Keratinocyte (primary cell): ENCODE measurements around the gene LPCAT2. TPM values are rescaled to one million over a fixed set of nuclear protein-coding genes. Genes with fewer than 3 reads are reported as not detected.

ENCODE experiments used
- DNase-seq: peaks from one replicate; pipeline ENCODE4 v3.0.0-alpha.2; 2011; ENCODE audit warnings: low read depth, missing footprints, low spot score
- FAIRE-seq: peaks from 2 replicates; lab custom pipeline; 2011; peaks lifted over from hg19 to GRCh38; lab: Jason Lieb, UNC
- H2AFZ ChIP-seq: 2 replicates; pipeline ENCODE4 v1.6.0; 2012; ENCODE audit warnings: low read length, control low read depth, inconsistent platforms; ENCODE audit not compliant: control insufficient read depth
- H3K27ac ChIP-seq: 2 replicates; pipeline ENCODE4 v1.5.1; 2011; ENCODE audit warnings: low read length; ENCODE audit not compliant: control insufficient read depth, insufficient read depth
- H3K27me3 ChIP-seq: 3 replicates; pipeline ENCODE4 v1.6.0; 2011; ENCODE audit warnings: low read length; ENCODE audit not compliant: control insufficient read depth, insufficient read depth; ENCODE audit errors: extremely low read depth
- H3K36me3 ChIP-seq, 2 experiments: 2 replicates in 1 of 2; 3 replicates in 1 of 2; pipeline ENCODE4 v1.5.1; 2011; ENCODE audit warnings: low read length in 2 of 2, mild to moderate bottlenecking in 1 of 2; ENCODE audit not compliant: control insufficient read depth in 2 of 2, insufficient read depth in 2 of 2; ENCODE audit errors: extremely low read depth in 1 of 2
- H3K4me1 ChIP-seq: 3 replicates; pipeline ENCODE4 v1.5.1; 2011; ENCODE audit warnings: low read length; ENCODE audit not compliant: control insufficient read depth, insufficient read depth; ENCODE audit errors: extremely low read depth
- H3K4me2 ChIP-seq: 3 replicates; pipeline ENCODE4 v1.6.0; 2011; ENCODE audit warnings: low read depth, low read length; ENCODE audit not compliant: control insufficient read depth, insufficient read depth; ENCODE audit errors: extremely low read depth
- H3K4me3 ChIP-seq, 3 experiments: fragments of 200-600 bp in 1 of 3; sonication (generic) in 1 of 3; 2 replicates in 2 of 3; 3 replicates in 1 of 3; pipeline ENCODE4 v1.5.1; 2011 to 2016; ENCODE audit warnings: low read length in 3 of 3, mild to moderate bottlenecking in 3 of 3, control low read depth in 2 of 3, inconsistent platforms in 1 of 3, low read depth in 1 of 3, mixed read lengths in 1 of 3, mixed run types in 1 of 3, moderate library complexity in 1 of 3; ENCODE audit not compliant: control insufficient read depth in 2 of 3, insufficient read depth in 2 of 3; ENCODE audit errors: extremely low read depth in 1 of 3
- H3K79me2 ChIP-seq: 2 replicates; pipeline ENCODE4 v1.6.0; 2012; ENCODE audit warnings: low read length; ENCODE audit not compliant: control insufficient read depth, insufficient read depth
- H3K9ac ChIP-seq: 3 replicates; pipeline ENCODE4 v1.6.0; 2011; ENCODE audit warnings: low read length; ENCODE audit not compliant: control insufficient read depth, insufficient read depth; ENCODE audit errors: extremely low read depth
- H3K9me1 ChIP-seq: 3 replicates; pipeline ENCODE4 v1.6.0; 2011; ENCODE audit warnings: low read length; ENCODE audit not compliant: control insufficient read depth, insufficient read depth; ENCODE audit errors: extremely low read depth
- H3K9me3 ChIP-seq: 2 replicates; pipeline ENCODE4 v1.5.1; 2012; ENCODE audit warnings: low read depth, low read length; ENCODE audit not compliant: control insufficient read depth
- H4K20me1 ChIP-seq: 3 replicates; pipeline ENCODE4 v1.6.0; 2011; ENCODE audit warnings: low read length; ENCODE audit not compliant: control insufficient read depth, insufficient read depth; ENCODE audit errors: extremely low read depth
- EZH2 ChIP-seq: IDR thresholded peaks from one replicate; pipeline ENCODE4 v1.6.1; 2012; ENCODE audit warnings: inconsistent platforms, mild to moderate bottlenecking, low read length, moderate library complexity
- dilution Hi-C: fragments of 300-500 bp; cut with MboI; formaldehyde crosslinking; loops from one replicate; pipeline ENCODE4 v1.7.0; 2020; ENCODE audit warnings: low sequenced_read_pairs; ENCODE audit not compliant: extremely low pct_ligation_motif_present
- polyA plus RNA-seq, 5 experiments: library from polyadenylated mRNA; depleted of rRNA in 3 of 5; stranded (reverse) in 3 of 5; stranded (forward) in 1 of 5; unstranded in 1 of 5; fragments of >200 nt; gene quantifications; 1 replicate in 1 of 5; 2 replicates in 3 of 5; 3 replicates in 1 of 5; pipeline versions ENCODE4 v1.2.1 to v1.2.3, GENCODE V29; 2011 to 2012; ENCODE audit warnings: missing spikeins in 2 of 5, low read depth in 1 of 5, low replicate concordance in 1 of 5
- TF ChIP-seq, protein P1 (sequence below), 3 experiments: IDR thresholded peaks in 1 of 3; conservative IDR thresholded peaks in 1 of 3; optimal IDR thresholded peaks in 1 of 3; 2 replicates in 2 of 3; 3 replicates in 1 of 3; pipeline versions ENCODE3 to v1.5.1; 2011; ENCODE audit warnings: low read length in 3 of 3, mild to moderate bottlenecking in 3 of 3, moderate library complexity in 2 of 3, control low read depth in 1 of 3, inconsistent platforms in 1 of 3; ENCODE audit not compliant: insufficient read depth in 2 of 3; ENCODE audit errors: extremely low read depth in 1 of 3

Gene LPCAT2
- polyA plus RNA-seq, 1 donor (not counting 4 experiments of a cell fraction or from before 2014, with no cell fraction given) = 54.4 TPM

DNA sequence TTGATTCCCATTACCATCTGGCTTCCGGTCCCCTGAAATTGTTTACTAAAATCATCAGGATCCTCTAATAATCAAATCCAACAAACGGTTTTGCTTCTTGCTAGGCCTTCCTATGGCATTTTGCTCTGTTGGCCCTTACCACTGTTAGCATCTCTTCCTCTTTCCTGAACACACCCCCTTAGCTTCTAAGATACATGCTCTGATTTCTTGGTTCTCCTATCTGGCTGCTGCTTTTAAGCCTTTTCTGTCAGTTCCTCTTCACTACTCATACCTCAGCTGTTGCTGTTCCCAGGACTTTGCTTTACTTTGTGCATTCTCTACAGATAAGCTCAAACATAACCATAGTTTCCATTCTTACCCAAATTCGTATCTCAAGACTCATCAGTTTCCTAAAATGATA is 69.0 kb downstream of the LPCAT2 start:
- H3K4me2 ChIP-seq = no peak overlapping the region
- dilution Hi-C loops = no loop called here
- DNase-seq (no peak), FAIRE-seq (no peak)
- no peaks in the 10 kb centered on the region for H3K9me1 ChIP-seq
- H2AFZ ChIP-seq = no peak overlapping the region
- TF ChIP-seq, protein P1, sequence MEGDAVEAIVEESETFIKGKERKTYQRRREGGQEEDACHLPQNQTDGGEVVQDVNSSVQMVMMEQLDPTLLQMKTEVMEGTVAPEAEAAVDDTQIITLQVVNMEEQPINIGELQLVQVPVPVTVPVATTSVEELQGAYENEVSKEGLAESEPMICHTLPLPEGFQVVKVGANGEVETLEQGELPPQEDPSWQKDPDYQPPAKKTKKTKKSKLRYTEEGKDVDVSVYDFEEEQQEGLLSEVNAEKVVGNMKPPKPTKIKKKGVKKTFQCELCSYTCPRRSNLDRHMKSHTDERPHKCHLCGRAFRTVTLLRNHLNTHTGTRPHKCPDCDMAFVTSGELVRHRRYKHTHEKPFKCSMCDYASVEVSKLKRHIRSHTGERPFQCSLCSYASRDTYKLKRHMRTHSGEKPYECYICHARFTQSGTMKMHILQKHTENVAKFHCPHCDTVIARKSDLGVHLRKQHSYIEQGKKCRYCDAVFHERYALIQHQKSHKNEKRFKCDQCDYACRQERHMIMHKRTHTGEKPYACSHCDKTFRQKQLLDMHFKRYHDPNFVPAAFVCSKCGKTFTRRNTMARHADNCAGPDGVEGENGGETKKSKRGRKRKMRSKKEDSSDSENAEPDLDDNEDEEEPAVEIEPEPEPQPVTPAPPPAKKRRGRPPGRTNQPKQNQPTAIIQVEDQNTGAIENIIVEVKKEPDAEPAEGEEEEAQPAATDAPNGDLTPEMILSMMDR (optimal IDR thresholded peaks at IDR 0.05 in 1 of 3, IDR thresholded peaks at IDR 0.05 in 1 of 3, conservative IDR thresholded peaks at IDR 0.05 in 1 of 3; ENCODE audit: extremely low read depth in 1 of 3, insufficient read depth in 2 of 3, low read length in 3 of 3) = no peak
- TF ChIP-seq EZH2 = no peak
- no peaks in the 10 kb centered on the region for H3K9me3 ChIP-seq
- H3K4me1 ChIP-seq = no peaks in the 10 kb centered on the region
- H3K27ac ChIP-seq = no peak overlapping the region
- no peak overlapping the region for H3K4me3 ChIP-seq
- peaks cover 10 to 25% of the 10 kb centered on the region in 2 experiments for H3K36me3 ChIP-seq
- no peaks in the 10 kb centered on the region for H4K20me1 ChIP-seq
- H3K9ac ChIP-seq = no peak overlapping the region
- H3K27me3 ChIP-seq = no peaks in the 10 kb centered on the region
- no peaks in the 10 kb centered on the region for H3K79me2 ChIP-seq

- no peak overlapping the region for H2AFZ ChIP-seq
- H3K4me3 ChIP-seq = no peak overlapping the region
- H3K79me2 ChIP-seq = no peaks in the 10 kb centered on the region
- FAIRE-seq = no peak
- no peaks in the 10 kb centered on the region for H3K9me1 ChIP-seq
- no peak overlapping the region for H3K4me2 ChIP-seq
- dilution Hi-C loops = no loop called here
- no peak for DNase-seq
- peaks cover 0 to 8% of the 10 kb centered on the region in 2 experiments for H3K36me3 ChIP-seq
- TF ChIP-seq, protein P1 (optimal IDR thresholded peaks at IDR 0.05 in 1 of 3, IDR thresholded peaks at IDR 0.05 in 1 of 3, conservative IDR thresholded peaks at IDR 0.05 in 1 of 3; ENCODE audit: extremely low read depth in 1 of 3, insufficient read depth in 2 of 3, low read length in 3 of 3) = no peak
- no peak for TF ChIP-seq EZH2
- no peak overlapping the region for H3K27ac ChIP-seq
- H4K20me1 ChIP-seq = no peaks in the 10 kb centered on the region
- H3K9ac ChIP-seq = no peak overlapping the region
- H3K9me3 ChIP-seq = no peaks in the 10 kb centered on the region
- no peaks in the 10 kb centered on the region for H3K4me1 ChIP-seq
- no peaks in the 10 kb centered on the region for H3K27me3 ChIP-seq
Measured at GRCh38 chr16:55585631-55586030, 76.8 kb downstream of the LPCAT2 start.
